GM12878 (cell line): ENCODE data around the gene RAP1GAP. TPM values are rescaled to one million over a fixed set of nuclear protein-coding genes. Genes with fewer than 3 reads are reported as not detected.

Experiments used
- ATAC-seq: fragments of 200-7000 bp; cut with Tn5 transposase; 3 replicates; pipeline ENCODE4 v1.9.1; 2020; ENCODE audit warnings: mild to moderate bottlenecking, moderate library complexity
- BruUV-seq: library from RNA; stranded (reverse); fragments of 400-500 nt; replicated peaks from 2 replicates; lab custom pipeline; 2021; lab: Mats Ljungman, UMichigan
- CTCF ChIA-PET: fragments of 300-600 bp; sonication (Branson Sonifier 250); formaldehyde crosslinking; extraction: SDS; loops from one replicate; lab custom pipeline; 2021; ENCODE audit warnings: inconsistent platforms; lab: Yijun Ruan, JAX
- POLR2A ChIA-PET: fragments of 350-600 bp; formaldehyde crosslinking; extraction: SDS; loops from one replicate; lab custom pipeline; 2021; ENCODE audit warnings: inconsistent platforms; lab: Charles Lee
- RAD21 ChIA-PET: fragments of 300-600 bp; sonication (Branson Sonifier 250); formaldehyde crosslinking; loops from one replicate; lab custom pipeline; 2023; ENCODE audit warnings: antibody characterized with exemption; ENCODE audit not compliant: unreplicated experiment; lab: Charles Lee
- SMC1A ChIA-PET: fragments of 300-600 bp; sonication (Branson Sonifier 250); formaldehyde crosslinking; loops from one replicate; lab custom pipeline; 2023; ENCODE audit not compliant: unreplicated experiment, uncharacterized antibody; lab: Charles Lee
- DNase-seq: peaks from one replicate; pipeline ENCODE4 v3.0.0-alpha.2; 2011; ENCODE audit warnings: low read depth, low spot score
- FAIRE-seq: peaks from 3 replicates; lab custom pipeline; 2011; peaks lifted over from hg19 to GRCh38; lab: Jason Lieb, UNC
- H2AFZ ChIP-seq: 2 replicates; pipeline ENCODE4 v1.6.0; 2011; ENCODE audit warnings: low read depth, low read length, control low read depth; ENCODE audit not compliant: control insufficient read depth
- H3K27ac ChIP-seq: 2 replicates; pipeline ENCODE4 v1.5.1; 2011; ENCODE audit warnings: control low read depth; ENCODE audit not compliant: control insufficient read depth, insufficient read depth
- H3K27me3 ChIP-seq, 2 experiments: replicated peaks in 1 of 2; 2 replicates each; pipeline versions ENCODE4 v1.6.0 to v1.6.1; 2011; ENCODE audit warnings: low read length in 1 of 2; ENCODE audit not compliant: control insufficient read depth in 2 of 2, insufficient read depth in 2 of 2
- H3K36me3 ChIP-seq, 2 experiments: 2 replicates each; pipeline ENCODE4 v1.5.1; 2011; ENCODE audit warnings: low read length in 1 of 2; ENCODE audit not compliant: control insufficient read depth in 2 of 2, insufficient read depth in 2 of 2
- H3K4me1 ChIP-seq: 2 replicates; pipeline ENCODE4 v1.6.1; 2011; ENCODE audit warnings: mild to moderate bottlenecking, low read length, moderate library complexity, mixed read lengths; ENCODE audit not compliant: control insufficient read depth, insufficient read depth
- H3K4me2 ChIP-seq: 2 replicates; pipeline ENCODE4 v1.6.0; 2011; ENCODE audit warnings: control low read depth; ENCODE audit not compliant: control insufficient read depth, insufficient read depth
- H3K4me3 ChIP-seq: fragments of 200-600 bp; sonication (generic); 2 replicates; pipeline ENCODE4 v1.5.1; 2016
- H3K79me2 ChIP-seq: 2 replicates; pipeline ENCODE4 v1.6.0; 2011; ENCODE audit warnings: low read length; ENCODE audit not compliant: control insufficient read depth, insufficient read depth
- H3K9ac ChIP-seq: 2 replicates; pipeline ENCODE4 v1.8.0; 2011; ENCODE audit warnings: low read length, control low read depth, mixed read lengths; ENCODE audit not compliant: control insufficient read depth, insufficient read depth
- H3K9me3 ChIP-seq: replicated peaks from 3 replicates; pipeline ENCODE4 v1.5.1; 2011; ENCODE audit warnings: mild to moderate bottlenecking, low read length; ENCODE audit not compliant: control insufficient read depth, insufficient read depth
- H4K20me1 ChIP-seq: 2 replicates; pipeline ENCODE4 v1.6.0; 2011; ENCODE audit not compliant: control insufficient read depth, insufficient read depth
- ASH2L ChIP-seq: fragments of 300-600, 200-600 bp; sonication (generic); IDR thresholded peaks from 2 replicates; pipeline ENCODE4 v1.6.1; 2017; ENCODE audit warnings: low read depth, mild to moderate bottlenecking, borderline replicate concordance
- BCLAF1 ChIP-seq: fragments of 450-650 bp; IDR thresholded peaks from 2 replicates; pipeline ENCODE4 v1.6.1; 2017; ENCODE audit warnings: antibody characterized with exemption, mild to moderate bottlenecking, moderate library complexity
- FOXM1 ChIP-seq: IDR thresholded peaks from 2 replicates; pipeline ENCODE4 v1.6.1; 2012; ENCODE audit warnings: low read depth, mild to moderate bottlenecking, inconsistent platforms, low read length, moderate library complexity
- MTA3 ChIP-seq: IDR thresholded peaks from 2 replicates; pipeline ENCODE4 v1.6.1; 2012; ENCODE audit warnings: low read length, inconsistent platforms, borderline replicate concordance
- NBN ChIP-seq: fragments of 450-650 bp; IDR thresholded peaks from 2 replicates; pipeline ENCODE4 v1.6.1; 2016
- NRF1 ChIP-seq: conservative IDR thresholded peaks from 2 replicates; pipeline ENCODE4 v1.6.1; 2011; ENCODE audit warnings: mild to moderate bottlenecking, low read depth, low read length, improper control_type of control experiment
- POU2F2 ChIP-seq: IDR thresholded peaks from 3 replicates; pipeline ENCODE4 v1.6.1; 2011; ENCODE audit warnings: low read depth, mild to moderate bottlenecking, low read length, borderline replicate concordance
- SIN3A ChIP-seq: IDR thresholded peaks from 2 replicates; pipeline ENCODE4 v1.6.1; 2012; ENCODE audit warnings: low read depth, low read length, improper control_type of control experiment
- SMAD5 ChIP-seq: IDR thresholded peaks from 2 replicates; pipeline ENCODE4 v1.6.1; 2016; ENCODE audit warnings: antibody characterized with exemption, low read depth
- TCF12 ChIP-seq: IDR thresholded peaks from 2 replicates; pipeline ENCODE4 v1.6.1; 2011; ENCODE audit warnings: low read depth, mild to moderate bottlenecking, low read length
- WGBS: methylation state at CpG from one replicate; pipeline ENCODE4 v1.1.6; 2016; ENCODE audit warnings: low lambda C conversion rate; ENCODE audit not compliant: insufficient replicate concordance, insufficient coverage; ENCODE audit errors: missing lambda C conversion rate; 5-methylcytosine and 5-hydroxymethylcytosine counted together
- in situ Hi-C: fragments of 300-500 bp; cut with MboI; formaldehyde crosslinking; loops from 9 replicates; pipeline ENCODE4 v1.14.3; 2018; ENCODE audit warnings: mixed read lengths
- intact Hi-C: fragments of 100-400 bp; cut with micrococcal nuclease; formaldehyde crosslinking; loops from one replicate; pipeline ENCODE4 v1.14.2; 2022; ENCODE audit not compliant: unreplicated experiment
- polyA plus RNA-seq, 11 experiments: library from polyadenylated mRNA; depleted of rRNA in 4 of 11; unstranded in 6 of 11; stranded (reverse) in 5 of 11; fragments of >200 nt; fragmentation: Nextera tagmentation in 4 of 11; fragmentation: Illumina TruSeq in 1 of 11; extraction: Ambion mirVana in 4 of 11; extraction: Trizol in 1 of 11; gene quantifications; 1 replicate in 1 of 11; 2 replicates in 10 of 11; pipeline versions ENCODE4 v1.2.1 to v1.2.3, GENCODE V29; 2011 to 2016; ENCODE audit warnings: inconsistent platforms in 2 of 11, missing spikeins in 2 of 11, low read depth in 1 of 11
- total RNA-seq, 4 experiments: library from RNA; depleted of rRNA in 3 of 4; stranded (reverse); fragments of >200 nt in 3 of 4; fragmentation: Illumina TruSeq in 1 of 4; extraction: Trizol in 1 of 4; gene quantifications; 2 replicates each; pipeline versions ENCODE4 v1.2.1 to v1.2.3, GENCODE V29; 2013 to 2021
- TF ChIP-seq, protein P1 (sequence below): IDR thresholded peaks from 2 replicates; pipeline ENCODE4 v1.6.1; 2011; ENCODE audit warnings: mild to moderate bottlenecking, low read depth, low read length, moderate library complexity; ENCODE audit not compliant: insufficient replicate concordance
- TF ChIP-seq, protein P2 (sequence below): fragments of 450-650 bp; IDR thresholded peaks from 2 replicates; pipeline ENCODE4 v1.6.1; 2017; ENCODE audit warnings: low read depth, mild to moderate bottlenecking, moderate library complexity
- TF ChIP-seq, protein P3 (sequence below): fragments of 150-350 bp; IDR thresholded peaks from 2 replicates; pipeline ENCODE4 v1.6.1; 2016; ENCODE audit warnings: low read depth, low read length

Gene RAP1GAP
- total and polyA plus RNA-seq, 10 of the 15 experiments (the other 5 are each of a cell fraction or from before 2014, with no cell fraction given) = 0.04 to 0.96 (median 0.09) TPM; not detected in 3

DNA sequence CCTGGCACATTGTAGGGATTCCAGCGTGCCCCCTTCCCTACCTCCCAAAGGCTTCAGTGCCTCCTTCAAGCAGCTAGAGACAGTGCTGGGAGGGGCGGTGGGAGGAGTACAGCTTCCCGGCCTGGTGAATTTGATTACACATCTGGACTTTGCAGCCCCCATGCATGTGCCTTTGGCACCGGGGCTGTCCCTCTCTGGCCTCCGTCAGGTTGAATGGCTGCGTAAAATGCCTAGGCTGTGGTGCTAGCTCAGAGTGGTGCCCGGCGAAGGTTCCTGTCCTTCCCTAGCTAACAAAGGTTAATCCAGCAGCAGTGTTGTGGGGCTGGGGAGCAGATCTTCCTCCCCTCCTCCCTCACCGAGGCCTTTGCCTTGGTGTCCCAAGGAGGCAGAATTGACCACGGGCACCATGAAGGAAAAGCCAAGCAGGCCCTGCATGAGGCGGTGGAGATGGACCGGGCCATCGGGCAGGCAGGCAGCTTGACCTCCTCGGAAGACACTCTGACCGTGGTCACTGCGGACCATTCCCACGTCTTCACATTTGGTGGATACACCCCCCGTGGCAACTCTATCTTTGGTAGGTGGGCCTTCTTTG is 93.7 kb downstream of the RAP1GAP start:
- Histone ChIP-seq H2AFZ (no peak overlapping the region), H3K4me1 (no peaks in the 10 kb centered on the region), H3K27ac (no peak overlapping the region), H4K20me1 (no peaks in the 10 kb centered on the region), H3K36me3 (no peaks in the 10 kb centered on the region), H3K27me3 (no peaks in the 10 kb centered on the region; a peak in 4 of 4 replicates), H3K9me3 (no peaks in the 10 kb centered on the region), H3K79me2 (no peaks in the 10 kb centered on the region), H3K4me3 (no peak overlapping the region), H3K4me2 (no peak overlapping the region), H3K9ac (no peak overlapping the region)
- CTCF ChIA-PET = interaction anchor here (0.6 to 0.7 kb wide), 2 partner anchors 17 to 357 kb away, joined by 3 read pairs; no protein-coding TSS in a partner anchor
- ATAC-seq (no peak), FAIRE-seq (no peak), DNase-seq (no peak)
- 36% methylated on average over 18 of the region's 18 CpGs for WGBS
- no TSS peak for BruUV-seq
- POLR2A ChIA-PET = no interaction called here
- intact Hi-C loops = loop anchor here (10.0 kb wide), 1 partner anchor 201 kb away; no protein-coding TSS in a partner anchor
- in situ Hi-C loops = no loop called here
- RAD21 ChIA-PET = interaction anchor here (0.7 kb wide), 1 partner anchor 84 kb away, joined by 3 read pairs; no protein-coding TSS in a partner anchor
- SMC1A ChIA-PET = no interaction called here
- TF ChIP-seq TCF12 (no peak), POU2F2 (no peak), SIN3A (no peak), SMAD5 (no peak), ASH2L (no peak), MTA3 (no peak), BCLAF1 (no peak), NBN (no peak), NRF1 (no peak), FOXM1 (no peak)
- TF ChIP-seq, protein P1, sequence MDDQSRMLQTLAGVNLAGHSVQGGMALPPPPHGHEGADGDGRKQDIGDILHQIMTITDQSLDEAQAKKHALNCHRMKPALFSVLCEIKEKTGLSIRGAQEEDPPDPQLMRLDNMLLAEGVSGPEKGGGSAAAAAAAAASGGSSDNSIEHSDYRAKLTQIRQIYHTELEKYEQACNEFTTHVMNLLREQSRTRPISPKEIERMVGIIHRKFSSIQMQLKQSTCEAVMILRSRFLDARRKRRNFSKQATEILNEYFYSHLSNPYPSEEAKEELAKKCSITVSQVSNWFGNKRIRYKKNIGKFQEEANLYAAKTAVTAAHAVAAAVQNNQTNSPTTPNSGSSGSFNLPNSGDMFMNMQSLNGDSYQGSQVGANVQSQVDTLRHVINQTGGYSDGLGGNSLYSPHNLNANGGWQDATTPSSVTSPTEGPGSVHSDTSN = no peak
- TF ChIP-seq, protein P2, sequence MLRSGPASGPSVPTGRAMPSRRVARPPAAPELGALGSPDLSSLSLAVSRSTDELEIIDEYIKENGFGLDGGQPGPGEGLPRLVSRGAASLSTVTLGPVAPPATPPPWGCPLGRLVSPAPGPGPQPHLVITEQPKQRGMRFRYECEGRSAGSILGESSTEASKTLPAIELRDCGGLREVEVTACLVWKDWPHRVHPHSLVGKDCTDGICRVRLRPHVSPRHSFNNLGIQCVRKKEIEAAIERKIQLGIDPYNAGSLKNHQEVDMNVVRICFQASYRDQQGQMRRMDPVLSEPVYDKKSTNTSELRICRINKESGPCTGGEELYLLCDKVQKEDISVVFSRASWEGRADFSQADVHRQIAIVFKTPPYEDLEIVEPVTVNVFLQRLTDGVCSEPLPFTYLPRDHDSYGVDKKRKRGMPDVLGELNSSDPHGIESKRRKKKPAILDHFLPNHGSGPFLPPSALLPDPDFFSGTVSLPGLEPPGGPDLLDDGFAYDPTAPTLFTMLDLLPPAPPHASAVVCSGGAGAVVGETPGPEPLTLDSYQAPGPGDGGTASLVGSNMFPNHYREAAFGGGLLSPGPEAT = no peak
- TF ChIP-seq, protein P3, sequence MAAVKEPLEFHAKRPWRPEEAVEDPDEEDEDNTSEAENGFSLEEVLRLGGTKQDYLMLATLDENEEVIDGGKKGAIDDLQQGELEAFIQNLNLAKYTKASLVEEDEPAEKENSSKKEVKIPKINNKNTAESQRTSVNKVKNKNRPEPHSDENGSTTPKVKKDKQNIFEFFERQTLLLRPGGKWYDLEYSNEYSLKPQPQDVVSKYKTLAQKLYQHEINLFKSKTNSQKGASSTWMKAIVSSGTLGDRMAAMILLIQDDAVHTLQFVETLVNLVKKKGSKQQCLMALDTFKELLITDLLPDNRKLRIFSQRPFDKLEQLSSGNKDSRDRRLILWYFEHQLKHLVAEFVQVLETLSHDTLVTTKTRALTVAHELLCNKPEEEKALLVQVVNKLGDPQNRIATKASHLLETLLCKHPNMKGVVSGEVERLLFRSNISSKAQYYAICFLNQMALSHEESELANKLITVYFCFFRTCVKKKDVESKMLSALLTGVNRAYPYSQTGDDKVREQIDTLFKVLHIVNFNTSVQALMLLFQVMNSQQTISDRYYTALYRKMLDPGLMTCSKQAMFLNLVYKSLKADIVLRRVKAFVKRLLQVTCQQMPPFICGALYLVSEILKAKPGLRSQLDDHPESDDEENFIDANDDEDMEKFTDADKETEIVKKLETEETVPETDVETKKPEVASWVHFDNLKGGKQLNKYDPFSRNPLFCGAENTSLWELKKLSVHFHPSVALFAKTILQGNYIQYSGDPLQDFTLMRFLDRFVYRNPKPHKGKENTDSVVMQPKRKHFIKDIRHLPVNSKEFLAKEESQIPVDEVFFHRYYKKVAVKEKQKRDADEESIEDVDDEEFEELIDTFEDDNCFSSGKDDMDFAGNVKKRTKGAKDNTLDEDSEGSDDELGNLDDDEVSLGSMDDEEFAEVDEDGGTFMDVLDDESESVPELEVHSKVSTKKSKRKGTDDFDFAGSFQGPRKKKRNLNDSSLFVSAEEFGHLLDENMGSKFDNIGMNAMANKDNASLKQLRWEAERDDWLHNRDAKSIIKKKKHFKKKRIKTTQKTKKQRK = no peak
